Right renal pelvis (tissue), 4 donors: ENCODE results near the gene PPP2R5C. TPM values are rescaled to one million over a fixed set of nuclear protein-coding genes. Genes with fewer than 3 reads are reported as not detected.

Experiments
- polyA plus RNA-seq, 4 donors: library from polyadenylated mRNA; unstranded; fragments of 120-200 nt; gene quantifications; one replicate each; pipeline ENCODE4 v1.2.1, GENCODE V29; 2013; ENCODE audit not compliant: insufficient read length in 4 of 4

PPP2R5C gene
- polyA plus RNA-seq, 4 donors: 99.3 to 119 (median 117) TPM

Other genes starting within 250 kb of the PPP2R5C start
- under 1 TPM; 0.10 to 0.47 (median 0.13) TPM for gene DIO3, start 200.2 kb upstream of the PPP2R5C start, polyA plus RNA-seq
- gene DYNC1H1, start 202.9 kb downstream of the PPP2R5C start, polyA plus RNA-seq: 100 to 1,000 TPM; 325 to 345 (median 335) TPM